A549 (cell line): ENCODE data around the gene SLC45A1. TPM values are rescaled to one million over a fixed set of nuclear protein-coding genes. Genes with fewer than 3 reads are reported as not detected.

Experiments used
- ATAC-seq, 2 experiments: fragments of 200-7000 bp in 1 of 2; fragments of >200 bp in 1 of 2; cut with Nextera tagmentation in 1 of 2; cut with Tn5 transposase in 1 of 2; 3 replicates each; pipeline versions ENCODE4 v1.8.0 to v1.9.1; 2018 to 2020; ENCODE audit warnings: mild to moderate bottlenecking in 1 of 2, moderate library complexity in 1 of 2
- CTCF ChIA-PET: fragments of 300-600 bp; sonication (Branson Sonifier 250); formaldehyde crosslinking; extraction: SDS; loops from one replicate; lab custom pipeline; 2021; ENCODE audit warnings: antibody characterized with exemption, inconsistent platforms; lab: Yijun Ruan, JAX
- POLR2A ChIA-PET: fragments of 350-600 bp; formaldehyde crosslinking; extraction: SDS; loops from one replicate; lab custom pipeline; 2021; ENCODE audit warnings: antibody characterized with exemption, inconsistent platforms; lab: Yijun Ruan, JAX
- DNase-seq, 2 experiments: peaks; one replicate each; pipeline versions ENCODE4 v3.0.0 to v3.0.0-alpha.2; 2011 to 2016; ENCODE audit warnings: low read depth in 1 of 2, low spot score in 1 of 2
- FAIRE-seq: peaks from 2 replicates; lab custom pipeline; 2011; peaks lifted over from hg19 to GRCh38; lab: Jason Lieb, UNC
- H3K27ac ChIP-seq, 2 experiments: fragments of >200 bp; sonication (Bioruptor Twin); formaldehyde crosslinking; 3 replicates each; pipeline ENCODE4 v1.5.1; 2016 to 2017
- H3K4me1 ChIP-seq: fragments of >200 bp; sonication (Bioruptor Twin); formaldehyde crosslinking; 3 replicates; pipeline ENCODE4 v1.6.1; 2016
- H3K4me2 ChIP-seq: fragments of >200 bp; sonication (Bioruptor Twin); formaldehyde crosslinking; 3 replicates; pipeline ENCODE4 v1.6.1; 2016
- H3K4me3 ChIP-seq: fragments of >200 bp; sonication (Bioruptor Twin); formaldehyde crosslinking; 3 replicates; pipeline ENCODE4 v1.5.1; 2016
- H3K9me3 ChIP-seq: fragments of >200 bp; sonication (Bioruptor Twin); formaldehyde crosslinking; 3 replicates; pipeline ENCODE4 v1.6.1; 2016
- BHLHE40 ChIP-seq: IDR thresholded peaks from 2 replicates; pipeline ENCODE4 v1.6.1; 2012; ENCODE audit warnings: low read depth, low read length, inconsistent platforms
- CBX8 ChIP-seq: fragments of 200-600 bp; sonication (generic); IDR thresholded peaks from 2 replicates; pipeline ENCODE4 v1.6.1; 2016
- CEBPB ChIP-seq, 2 experiments: fragments of >200 bp in 1 of 2; sonication (Bioruptor Twin) in 1 of 2; formaldehyde crosslinking in 1 of 2; IDR thresholded peaks; 2 replicates each; pipeline ENCODE4 v1.6.1; 2012 to 2016
- CHD2 ChIP-seq: fragments of 150-350 bp; IDR thresholded peaks from 2 replicates; pipeline ENCODE4 v1.6.1; 2014; ENCODE audit warnings: low read length; ENCODE audit not compliant: partially characterized antibody
- EP300 ChIP-seq, 2 experiments: fragments of >200 bp; sonication (Bioruptor Twin); formaldehyde crosslinking; IDR thresholded peaks; 2 replicates in 1 of 2; 3 replicates in 1 of 2; pipeline ENCODE4 v1.6.1; 2016 to 2017
- FOSB ChIP-seq: fragments of 250-450 bp; sonication (Bioruptor Pico); IDR thresholded peaks from 2 replicates; pipeline ENCODE4 v1.5.0; 2020; ENCODE audit warnings: mild to moderate bottlenecking, moderate library complexity
- FOSL2 ChIP-seq, 2 experiments: fragments of 450-650 bp in 1 of 2; fragments of >200 bp in 1 of 2; sonication (Bioruptor Twin) in 1 of 2; formaldehyde crosslinking; IDR thresholded peaks; 2 replicates each; pipeline versions ENCODE4 v1.5.0 to v1.6.1; 2016 to 2020; ENCODE audit warnings: mild to moderate bottlenecking in 1 of 2, moderate library complexity in 1 of 2
- HEYL ChIP-seq: fragments of 250-450 bp; sonication (Bioruptor Pico); IDR thresholded peaks from 2 replicates; pipeline ENCODE4 v1.8.0; 2021; ENCODE audit warnings: mild to moderate bottlenecking, moderate library complexity
- HOXB13 ChIP-seq: fragments of 250-450 bp; sonication (Bioruptor Pico); IDR thresholded peaks from 2 replicates; pipeline ENCODE4 v1.5.0; 2020; ENCODE audit warnings: low read depth, mild to moderate bottlenecking, moderate library complexity
- KDM1A ChIP-seq: fragments of 200-600 bp; sonication (generic); IDR thresholded peaks from 2 replicates; pipeline ENCODE4 v1.6.1; 2016; ENCODE audit warnings: low read depth, mild to moderate bottlenecking
- MAFK ChIP-seq: fragments of 450-650 bp; IDR thresholded peaks from 2 replicates; pipeline ENCODE4 v1.6.1; 2014; ENCODE audit not compliant: partially characterized antibody
- MAZ ChIP-seq: fragments of 150-350 bp; IDR thresholded peaks from 2 replicates; pipeline ENCODE4 v1.6.1; 2014; ENCODE audit warnings: antibody characterized with exemption, low read depth, low read length, borderline replicate concordance
- MYC ChIP-seq: IDR thresholded peaks from 2 replicates; pipeline ENCODE4 v1.6.1; 2012; ENCODE audit warnings: mild to moderate bottlenecking, inconsistent platforms, low read length, improper control_type of control experiment, borderline replicate concordance
- NFE2L2 ChIP-seq: fragments of 150-350 bp; conservative IDR thresholded peaks from 2 replicates; pipeline ENCODE4 v1.6.1; 2014; ENCODE audit warnings: low read length
- PHF8 ChIP-seq: fragments of 200-600 bp; sonication (generic); IDR thresholded peaks from 2 replicates; pipeline ENCODE4 v1.6.1; 2016; ENCODE audit warnings: low read depth, mild to moderate bottlenecking, antibody characterized with exemption, moderate library complexity, borderline replicate concordance
- POLR2A ChIP-seq: IDR thresholded peaks from 2 replicates; pipeline ENCODE4 v1.6.1; 2012; ENCODE audit warnings: mild to moderate bottlenecking, low read length
- RNF2 ChIP-seq: fragments of 200-600 bp; sonication (generic); IDR thresholded peaks from 2 replicates; pipeline ENCODE4 v1.6.1; 2016; ENCODE audit warnings: low read depth, mild to moderate bottlenecking, antibody characterized with exemption, moderate library complexity, borderline replicate concordance
- WGBS: methylation state at CpG from one replicate; pipeline ENCODE4 v1.1.6; 2017; ENCODE audit errors: missing lambda C conversion rate; 5-methylcytosine and 5-hydroxymethylcytosine counted together
- polyA plus RNA-seq, 4 experiments: library from polyadenylated mRNA; depleted of rRNA in 3 of 4; stranded (reverse); fragments of >200 nt; fragmentation: RNase III in 1 of 4; extraction: RNeasy Plus Mini Kit Qiagen cat#74134 plus additional on column Dnase treatment in 1 of 4; gene quantifications; 2 replicates in 3 of 4; 3 replicates in 1 of 4; pipeline ENCODE4 v1.2.3, GENCODE V29; 2011 to 2017
- TF ChIP-seq, protein P1 (sequence below): fragments of >200 bp; sonication (Bioruptor Twin); formaldehyde crosslinking; IDR thresholded peaks from 3 replicates; pipeline ENCODE4 v1.5.1; 2016

Gene SLC45A1
- polyA plus RNA-seq, 2 of the 4 experiments (the other 2 are of a cell fraction), result 1.6 to 1.8 TPM

DNA sequence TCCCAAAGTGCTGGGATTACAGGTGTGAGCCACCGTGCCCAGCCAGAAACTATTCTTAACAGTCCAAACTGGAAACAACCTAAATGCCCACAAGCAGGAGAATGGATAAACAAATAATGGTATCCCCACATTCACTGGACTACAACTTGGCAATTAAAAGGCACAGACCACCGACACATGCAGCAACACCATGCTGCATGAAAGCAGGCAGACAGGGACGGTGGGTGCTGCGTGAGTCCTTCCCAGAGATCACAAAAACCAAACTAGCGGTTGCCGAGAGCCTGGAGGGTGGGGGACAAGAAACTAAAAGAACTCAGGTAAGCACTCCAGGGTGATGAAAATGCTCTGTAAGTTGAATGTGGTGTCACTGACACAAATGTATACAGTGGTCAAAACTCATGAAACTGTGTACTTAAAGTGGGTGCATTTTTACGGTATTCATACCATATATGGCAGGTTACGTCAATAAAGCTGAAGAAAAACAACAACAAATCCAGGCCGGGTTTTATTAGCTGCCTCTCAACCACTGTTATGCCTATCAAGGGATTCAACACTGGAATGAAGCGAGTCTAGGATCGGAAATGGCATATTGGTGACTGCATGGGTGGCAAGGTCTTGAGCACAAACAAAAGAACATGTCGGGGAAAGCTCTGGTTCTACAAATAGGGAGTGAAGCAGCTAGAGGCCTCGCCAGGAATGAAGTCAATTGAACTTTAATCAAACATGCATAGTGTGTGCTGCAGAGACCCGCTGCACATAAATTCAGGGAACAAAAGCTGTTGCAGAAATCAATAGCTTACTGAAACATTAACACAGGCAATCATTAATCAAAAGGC lies 52.4 kb downstream of the SLC45A1 start (continued):
- TF ChIP-seq KDM1A, result no peak
- TF ChIP-seq RNF2, result no peak
- no peak for TF ChIP-seq HEYL (CRISPR knock-in tag)
- no peak for TF ChIP-seq CEBPB (IDR thresholded peaks at IDR 0.05)
- no peak for TF ChIP-seq CBX8
- TF ChIP-seq, protein P1, sequence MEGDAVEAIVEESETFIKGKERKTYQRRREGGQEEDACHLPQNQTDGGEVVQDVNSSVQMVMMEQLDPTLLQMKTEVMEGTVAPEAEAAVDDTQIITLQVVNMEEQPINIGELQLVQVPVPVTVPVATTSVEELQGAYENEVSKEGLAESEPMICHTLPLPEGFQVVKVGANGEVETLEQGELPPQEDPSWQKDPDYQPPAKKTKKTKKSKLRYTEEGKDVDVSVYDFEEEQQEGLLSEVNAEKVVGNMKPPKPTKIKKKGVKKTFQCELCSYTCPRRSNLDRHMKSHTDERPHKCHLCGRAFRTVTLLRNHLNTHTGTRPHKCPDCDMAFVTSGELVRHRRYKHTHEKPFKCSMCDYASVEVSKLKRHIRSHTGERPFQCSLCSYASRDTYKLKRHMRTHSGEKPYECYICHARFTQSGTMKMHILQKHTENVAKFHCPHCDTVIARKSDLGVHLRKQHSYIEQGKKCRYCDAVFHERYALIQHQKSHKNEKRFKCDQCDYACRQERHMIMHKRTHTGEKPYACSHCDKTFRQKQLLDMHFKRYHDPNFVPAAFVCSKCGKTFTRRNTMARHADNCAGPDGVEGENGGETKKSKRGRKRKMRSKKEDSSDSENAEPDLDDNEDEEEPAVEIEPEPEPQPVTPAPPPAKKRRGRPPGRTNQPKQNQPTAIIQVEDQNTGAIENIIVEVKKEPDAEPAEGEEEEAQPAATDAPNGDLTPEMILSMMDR, result no peak
- TF ChIP-seq FOSB (CRISPR knock-in tag), result no peak
- TF ChIP-seq, all 56 proteins: peak for 0

- POLR2A ChIA-PET, result no interaction called here
- H3K27ac ChIP-seq, result no peak overlapping the region
- WGBS, result 75% methylated on average over 5 of the region's 5 CpGs
These were observed 53.0 kb downstream of the SLC45A1 start for GRCh38 chr1:8370905-8371315.

DNA sequence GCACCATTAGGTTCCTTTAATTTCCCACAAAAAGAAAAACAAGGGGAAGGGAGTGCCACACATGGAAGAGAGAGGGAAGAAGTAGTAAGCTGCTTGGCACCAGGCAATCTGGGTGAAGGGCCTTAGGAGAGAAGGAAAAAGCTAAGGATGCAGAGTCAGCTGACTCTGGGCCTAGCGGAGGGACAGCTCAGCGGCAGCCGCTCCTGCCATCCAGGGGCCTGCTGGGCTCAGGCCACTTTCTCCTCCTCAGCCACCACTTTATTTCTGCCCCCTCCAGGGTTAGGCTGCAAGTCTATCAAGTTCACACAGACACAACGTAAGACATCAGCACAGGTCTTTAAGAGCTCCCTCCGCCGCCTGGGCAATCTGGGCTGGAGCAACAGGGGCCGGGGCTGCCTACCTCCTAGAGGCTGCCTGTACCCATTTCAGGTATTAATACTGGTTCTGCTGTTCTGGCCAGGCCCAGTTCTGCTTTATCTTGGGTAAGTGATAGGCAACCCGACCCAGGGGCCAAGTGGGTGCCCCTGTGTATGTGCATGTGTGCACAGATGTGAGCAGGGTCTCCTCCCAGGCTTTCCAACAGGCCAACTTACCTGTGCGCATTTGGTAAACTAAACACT lies 53.6 kb downstream of the SLC45A1 start:
- Histone ChIP-seq H3K4me2 (no peak overlapping the region), H3K9me3 (no peaks in the 10 kb centered on the region), H3K4me1 (0 out of 3 replicates have a peak, but pooled peaks cover 3% of the 10 kb centered on the region), H3K27ac (no peak overlapping the region), H3K4me3 (no peak overlapping the region)
- ChIA-PET POLR2A (no interaction called here), CTCF (interaction anchor here (0.8 to 2.0 kb wide), 6 partner anchors 10 to 179 kb away, joined by 3 to 4 read pairs (median 4); no protein-coding TSS in a partner anchor)
- WGBS, result 86% methylated on average over 9 of the region's 9 CpGs
- 0 out of 6 replicates have a peak, but pooled peaks of 1 of the 2 experiments have one; percentile 24 for ATAC-seq
- no peak for DNase-seq
- no peak for FAIRE-seq
- no peak for TF ChIP-seq CHD2
- no peak for TF ChIP-seq FOSL2 (IDR thresholded peaks at IDR 0.05)
- TF ChIP-seq FOSL2 (CRISPR knock-in tag; IDR thresholded peaks at IDR 0.05), result no peak
- no peak for TF ChIP-seq POLR2A
- no peak for TF ChIP-seq MAFK
- TF ChIP-seq EP300 (IDR thresholded peaks at IDR 0.05), result no peak
- TF ChIP-seq KDM1A, result no peak
- TF ChIP-seq BHLHE40, result no peak
- TF ChIP-seq NFE2L2, result no peak

More at GRCh38 chr1:8370905-8371315, 53.0 kb downstream of the SLC45A1 start:
- Histone ChIP-seq H3K4me1 (0 out of 3 replicates have a peak, but pooled peaks cover 3% of the 10 kb centered on the region), H3K4me3 (no peak overlapping the region), H3K9me3 (no peaks in the 10 kb centered on the region), H3K4me2 (no peak overlapping the region)
- no peak for DNase-seq
- FAIRE-seq, result no peak
- no peak for TF ChIP-seq PHF8
- no peak for TF ChIP-seq HOXB13 (CRISPR knock-in tag)
- TF ChIP-seq, all 56 proteins: peak for 0
- ATAC-seq, result no peak
- CTCF ChIA-PET, result interaction anchor here (0.6 to 2.0 kb wide), 7 partner anchors 11 to 421 kb away, joined by 3 to 5 read pairs (median 4); no protein-coding TSS in a partner anchor

GRCh38 chr1:8373125-8373524 lies 55.2 kb downstream of the SLC45A1 start:
- Histone ChIP-seq H3K27ac (no peak overlapping the region; a peak in 1 of 6 replicates), H3K4me1 (0 out of 3 replicates have a peak, but pooled peaks cover 3% of the 10 kb centered on the region), H3K4me2 (no peak overlapping the region), H3K4me3 (no peak overlapping the region), H3K9me3 (no peaks in the 10 kb centered on the region)
- POLR2A ChIA-PET, result no interaction called here
- no peak for ATAC-seq
- TF ChIP-seq MYC (no peak), MAZ (no peak)
- DNase-seq, result no peak
- WGBS, result 96% methylated on average over 3 of the region's 3 CpGs
- CTCF ChIA-PET, result interaction anchor here (1.5 to 1.7 kb wide), 2 partner anchors 14 to 187 kb away, joined by 4 to 5 read pairs; no protein-coding TSS in a partner anchor
- no peak for FAIRE-seq
